Stimulated activated CD4-positive, alpha-beta T cell treated with anti-CD3 and anti-CD28 coated beads, Interleukin-2, amount 100 ng/mL, for 4 hours (primary cell): ENCODE measurements around the gene ZNF765.
"Not testable (repeated sequence)": the region's sequence is repeated elsewhere in the genome, so short reads cannot be mapped to it uniquely, and the experiment has no call there.

Experiments
- DNase-seq: peaks from one replicate; pipeline ENCODE4 v3.0.0-alpha.2; 2020; ENCODE audit warnings: low read depth

Gene ZNF765

GRCh38 chr19:53394974-53395839, at the start of gene ZNF765:
TSS of gene ZNF765 (plus strand) at chr19:53395149. CDS start at chr19:53398016, 2,867 bp downstream.
- DNase-seq = peak; percentile 97

- DNase-seq = no peak
Measured at GRCh38 chr19:53355739-53356138, 39.2 kb upstream of the ZNF765 start.

GRCh38 chr19:53357821-53358581, 36.9 kb upstream of the ZNF765 start:
- DNase-seq = no peak

- not testable (repeated sequence) for DNase-seq
Measured at GRCh38 chr19:53360056-53360455, 34.9 kb upstream of the ZNF765 start.

- peak; percentile 96 for DNase-seq
Measured at GRCh38 chr19:53365134-53365898, 29.6 kb upstream of the ZNF765 start, which contains the start of gene ZNF525. TSS of gene ZNF525 (plus strand) at chr19:53365705. CDS start at chr19:53372282, 6,577 bp downstream.

- DNase-seq = peak; percentile 16
Measured at GRCh38 chr19:53365899-53366493, 29.0 kb upstream of the ZNF765 start.

- no peak for DNase-seq
Measured at GRCh38 chr19:53372196-53372595, 22.8 kb upstream of the ZNF765 start.

GRCh38 chr19:53374288-53374687, 20.7 kb upstream of the ZNF765 start:
- DNase-seq = no peak

GRCh38 chr19:53374743-53375142, 20.2 kb upstream of the ZNF765 start:
- no peak for DNase-seq

- no peak for DNase-seq
Measured at GRCh38 chr19:53381376-53381775, 13.6 kb upstream of the ZNF765 start.

GRCh38 chr19:53388168-53388567, 6.8 kb upstream of the ZNF765 start:
- no peak for DNase-seq

GRCh38 chr19:53388904-53389303, 6.0 kb upstream of the ZNF765 start:
- no peak for DNase-seq

GRCh38 chr19:53389571-53389970, 5.4 kb upstream of the ZNF765 start:
- no peak for DNase-seq

GRCh38 chr19:53389978-53390377, 5.0 kb upstream of the ZNF765 start:
- no peak for DNase-seq

GRCh38 chr19:53394522-53394973, 401 bp upstream of the ZNF765 start:
- DNase-seq = no peak

GRCh38 chr19:53395840-53396524, 1.0 kb downstream of the ZNF765 start:
- not testable (repeated sequence) for DNase-seq

- no peak for DNase-seq
Measured at GRCh38 chr19:53396525-53396868, 1.5 kb downstream of the ZNF765 start.

- DNase-seq = not testable (repeated sequence)
Measured at GRCh38 chr19:53397918-53398317, 3.0 kb downstream of the ZNF765 start.

GRCh38 chr19:53409505-53410204, 14.7 kb downstream of the ZNF765 start:
- DNase-seq = no peak

GRCh38 chr19:53420520-53421315, 25.8 kb downstream of the ZNF765 start:
- not testable (repeated sequence) for DNase-seq
